ENCODE results near the gene FBXL7. TPM values are rescaled to one million over a fixed set of nuclear protein-coding genes. Genes with fewer than 3 reads are reported as not detected.

Gene FBXL7
- total RNA-seq, 1 experiment from 2014 or later = not detected

GRCh38 chr5:15587916-15588315 lies 87.9 kb downstream of the FBXL7 start:
- no peak for TF ChIP-seq CTCF (IDR thresholded peaks at IDR 0.05; ENCODE audit: unreplicated experiment)
- Mint-ChIP-seq H3K27ac (ENCODE audit: low read depth, unreplicated experiment) (no peak overlapping the region), H3K9me3 (ENCODE audit: unreplicated experiment) (peaks cover 16% of the 10 kb centered on the region), H3K4me3 (ENCODE audit: unreplicated experiment) (no peak overlapping the region), H3K4me1 (ENCODE audit: insufficient read depth, unreplicated experiment) (no peaks in the 10 kb centered on the region), H3K36me3 (ENCODE audit: insufficient read depth, unreplicated experiment) (no peaks in the 10 kb centered on the region), H3K27me3 (ENCODE audit: insufficient read depth, unreplicated experiment) (no peaks in the 10 kb centered on the region)
- CTCF ChIA-PET = interaction anchor here (0.7 kb wide), 1 partner anchor 195 kb away, joined by 3 read pairs; no protein-coding TSS in a partner anchor
- POLR2A ChIA-PET = no interaction called here
- no peak for DNase-seq (ENCODE audit: unreplicated experiment)
- intact Hi-C loops (cut with micrococcal nuclease) = no loop called here
- BruUV-seq (replicated peaks) = no TSS peak

DNA sequence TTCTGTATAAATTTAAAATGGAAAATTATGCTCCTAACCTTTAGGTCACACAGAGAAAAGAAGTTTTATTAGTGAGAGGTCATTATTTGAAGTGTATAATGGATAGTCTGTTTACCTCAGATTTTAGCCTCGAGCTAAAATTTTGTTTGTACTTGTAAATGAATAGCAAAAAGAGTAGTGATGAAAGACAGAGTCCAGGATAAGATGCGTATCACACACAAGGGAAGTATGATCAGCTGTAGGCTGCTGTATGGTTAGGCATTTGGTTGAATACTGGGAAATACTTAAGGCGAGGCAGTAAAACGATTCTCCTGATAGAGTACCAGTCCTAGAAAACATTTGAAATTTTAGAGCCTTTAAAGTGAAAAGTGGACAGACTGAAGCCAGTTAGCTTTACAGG lies 92.7 kb downstream of the FBXL7 start:
- Mint-ChIP-seq H3K4me3 (ENCODE audit: unreplicated experiment) (no peak overlapping the region), H3K36me3 (ENCODE audit: insufficient read depth, unreplicated experiment) (no peaks in the 10 kb centered on the region), H3K27me3 (ENCODE audit: insufficient read depth, unreplicated experiment) (no peaks in the 10 kb centered on the region), H3K27ac (ENCODE audit: low read depth, unreplicated experiment) (no peak overlapping the region), H3K9me3 (ENCODE audit: unreplicated experiment) (no peaks in the 10 kb centered on the region), H3K4me1 (ENCODE audit: insufficient read depth, unreplicated experiment) (no peaks in the 10 kb centered on the region)
- ChIA-PET POLR2A (no interaction called here), CTCF (no interaction called here)
- TF ChIP-seq CTCF (IDR thresholded peaks at IDR 0.05; ENCODE audit: unreplicated experiment) = no peak
- intact Hi-C loops (cut with micrococcal nuclease) = no loop called here
- BruUV-seq (replicated peaks) = no TSS peak
- DNase-seq (ENCODE audit: unreplicated experiment) = no peak

GRCh38 chr5:15594977-15595568 lies 95.1 kb downstream of the FBXL7 start:
- no peak for TF ChIP-seq CTCF (IDR thresholded peaks at IDR 0.05; ENCODE audit: unreplicated experiment)
- ChIA-PET CTCF (no interaction called here), POLR2A (no interaction called here)
- no peaks in the 10 kb centered on the region for H3K9me3 Mint-ChIP-seq (ENCODE audit: unreplicated experiment)
- no peak overlapping the region for H3K4me3 Mint-ChIP-seq (ENCODE audit: unreplicated experiment)
- H3K4me1 Mint-ChIP-seq (ENCODE audit: insufficient read depth, unreplicated experiment) = no peaks in the 10 kb centered on the region
- no peak for DNase-seq (ENCODE audit: unreplicated experiment)
- H3K36me3 Mint-ChIP-seq (ENCODE audit: insufficient read depth, unreplicated experiment) = no peaks in the 10 kb centered on the region
- no TSS peak for BruUV-seq (replicated peaks)
- H3K27ac Mint-ChIP-seq (ENCODE audit: low read depth, unreplicated experiment) = no peak overlapping the region
- intact Hi-C loops (cut with micrococcal nuclease) = no loop called here
- no peaks in the 10 kb centered on the region for H3K27me3 Mint-ChIP-seq (ENCODE audit: insufficient read depth, unreplicated experiment)

DNA sequence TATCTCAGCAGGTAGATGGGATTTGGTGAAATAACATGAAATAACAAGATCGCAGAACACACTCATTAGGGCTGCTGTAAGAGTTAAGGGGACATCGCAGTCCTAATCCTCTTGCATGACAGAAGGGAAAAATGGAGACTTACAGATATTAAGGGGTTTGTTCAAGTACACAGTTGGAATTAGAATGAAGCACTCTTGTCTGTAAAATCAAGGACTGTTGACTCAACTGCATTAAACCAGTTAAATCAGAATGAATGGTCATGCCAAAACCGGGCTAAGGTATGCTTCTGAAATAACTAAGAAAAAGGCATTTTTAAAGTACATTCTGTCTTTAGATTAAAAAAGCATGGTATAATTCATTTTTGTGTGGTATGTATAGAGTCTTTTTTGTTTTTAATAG lies 95.9 kb downstream of the FBXL7 start:
- Mint-ChIP-seq H3K9me3 (ENCODE audit: unreplicated experiment) (no peaks in the 10 kb centered on the region), H3K36me3 (ENCODE audit: insufficient read depth, unreplicated experiment) (no peaks in the 10 kb centered on the region), H3K27ac (ENCODE audit: low read depth, unreplicated experiment) (no peak overlapping the region), H3K27me3 (ENCODE audit: insufficient read depth, unreplicated experiment) (no peaks in the 10 kb centered on the region), H3K4me1 (ENCODE audit: insufficient read depth, unreplicated experiment) (no peaks in the 10 kb centered on the region), H3K4me3 (ENCODE audit: unreplicated experiment) (no peak overlapping the region)
- ChIA-PET POLR2A (no interaction called here), CTCF (no interaction called here)
- no TSS peak for BruUV-seq (replicated peaks)
- intact Hi-C loops (cut with micrococcal nuclease) = no loop called here
- TF ChIP-seq CTCF (IDR thresholded peaks at IDR 0.05; ENCODE audit: unreplicated experiment) = no peak
- DNase-seq (ENCODE audit: unreplicated experiment) = no peak
